GM19468 (cell line): Measurements from ENCODE around the gene UBXN10.
"Not testable (repeated sequence)": the region's sequence is repeated elsewhere in the genome, so short reads cannot be mapped to it uniquely, and the experiment has no call there.

Experiments
- ATAC-seq: cut with Tn5 transposase; IDR thresholded peaks from one replicate; pipeline ENCODE4 v1.9.1; 2021; ENCODE audit warnings: mild to moderate bottlenecking, moderate library complexity, moderate number of reproducible peaks; ENCODE audit not compliant: unreplicated experiment; ENCODE audit errors: extremely low read depth

The UBXN10 gene

DNA sequence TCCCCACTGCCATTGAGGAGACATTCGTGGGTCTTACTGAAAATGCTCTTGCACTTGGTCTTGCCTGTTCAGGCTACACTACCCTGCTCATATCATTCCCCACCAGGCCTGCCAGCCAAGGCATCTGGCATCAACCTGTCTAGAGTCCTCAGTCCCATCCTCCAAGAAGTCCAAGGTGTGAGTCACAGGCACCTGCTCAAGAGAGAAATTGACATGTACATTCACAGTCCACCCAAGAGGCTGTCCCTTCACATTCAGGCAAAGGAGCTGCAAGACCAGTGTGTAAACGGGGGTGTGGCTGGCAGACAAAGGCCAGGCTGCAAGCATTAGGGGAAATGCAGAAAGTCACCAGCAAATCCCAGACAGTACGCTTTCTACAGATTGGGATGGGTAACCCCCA, 13.5 kb downstream of the UBXN10 start:
- no peak for ATAC-seq

GRCh38 chr1:20199840-20200239, 13.9 kb downstream of the UBXN10 start:
- no peak for ATAC-seq

DNA sequence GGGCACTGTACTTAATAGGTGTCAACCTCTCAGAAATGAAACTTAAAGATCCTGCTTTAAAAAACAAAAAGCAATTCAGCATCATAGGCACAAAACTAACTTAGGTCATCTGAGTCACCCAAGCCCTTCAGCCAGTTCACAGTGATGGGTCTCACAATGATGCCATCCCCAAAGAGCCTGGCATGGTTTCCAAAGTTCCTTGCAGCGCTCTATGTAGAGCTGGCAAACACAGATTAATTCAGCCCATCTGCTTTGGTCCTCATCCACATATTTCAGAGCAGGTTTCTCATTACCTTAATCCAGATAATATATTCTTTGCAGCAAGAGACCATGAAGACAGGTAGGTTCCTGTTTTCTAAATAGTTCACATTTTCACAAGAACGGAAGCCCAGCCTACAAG, 15.1 kb downstream of the UBXN10 start:
- no peak for ATAC-seq

DNA sequence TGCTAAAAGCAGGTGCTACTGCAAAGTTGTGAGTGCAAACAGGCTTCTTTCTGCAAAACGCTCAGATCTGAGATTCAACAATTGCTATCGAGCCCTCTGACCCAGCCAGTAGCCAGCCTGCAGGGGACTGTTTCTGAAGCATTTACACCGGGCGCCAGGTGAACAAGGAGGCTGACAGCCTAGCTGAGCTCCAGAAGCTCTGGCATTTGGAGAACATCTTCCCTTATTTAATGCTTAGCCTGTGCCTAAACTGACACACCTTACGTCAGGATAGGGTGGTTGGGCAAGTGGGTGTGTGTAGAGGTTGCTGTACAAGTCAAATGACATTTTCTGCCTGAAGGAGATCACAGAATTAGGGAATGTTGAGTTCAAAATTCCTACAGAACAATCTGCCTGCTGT, 16.3 kb downstream of the UBXN10 start:
- ATAC-seq, result no peak

GRCh38 chr1:20207546-20207945, 21.6 kb downstream of the UBXN10 start:
- no peak for ATAC-seq

GRCh38 chr1:20209471-20209870, 23.6 kb downstream of the UBXN10 start:
- no peak for ATAC-seq

- ATAC-seq, result no peak
Observed at GRCh38 chr1:20210736-20211460, 25.0 kb downstream of the UBXN10 start.

DNA sequence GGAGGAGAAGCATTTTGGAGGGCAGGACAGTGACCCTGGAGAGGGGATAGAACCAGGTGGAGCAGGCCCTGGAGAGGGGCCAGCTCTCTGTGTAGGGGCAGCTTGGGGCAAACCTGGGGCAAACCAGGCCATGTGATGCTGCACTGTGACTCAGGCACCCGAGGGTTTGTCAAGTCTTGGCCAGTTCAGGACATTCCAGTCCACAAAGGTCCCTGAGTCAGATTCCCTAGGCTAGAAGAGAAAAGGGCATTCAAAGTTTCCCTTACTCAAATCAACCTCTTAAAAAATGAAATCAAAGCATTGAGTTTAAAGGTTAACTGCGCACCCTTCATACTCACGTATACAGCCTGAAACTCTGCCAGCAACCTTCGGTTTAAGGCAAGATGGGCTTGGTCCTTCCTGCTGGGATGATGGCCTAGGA, 25.6 kb downstream of the UBXN10 start:
- no peak for ATAC-seq

DNA sequence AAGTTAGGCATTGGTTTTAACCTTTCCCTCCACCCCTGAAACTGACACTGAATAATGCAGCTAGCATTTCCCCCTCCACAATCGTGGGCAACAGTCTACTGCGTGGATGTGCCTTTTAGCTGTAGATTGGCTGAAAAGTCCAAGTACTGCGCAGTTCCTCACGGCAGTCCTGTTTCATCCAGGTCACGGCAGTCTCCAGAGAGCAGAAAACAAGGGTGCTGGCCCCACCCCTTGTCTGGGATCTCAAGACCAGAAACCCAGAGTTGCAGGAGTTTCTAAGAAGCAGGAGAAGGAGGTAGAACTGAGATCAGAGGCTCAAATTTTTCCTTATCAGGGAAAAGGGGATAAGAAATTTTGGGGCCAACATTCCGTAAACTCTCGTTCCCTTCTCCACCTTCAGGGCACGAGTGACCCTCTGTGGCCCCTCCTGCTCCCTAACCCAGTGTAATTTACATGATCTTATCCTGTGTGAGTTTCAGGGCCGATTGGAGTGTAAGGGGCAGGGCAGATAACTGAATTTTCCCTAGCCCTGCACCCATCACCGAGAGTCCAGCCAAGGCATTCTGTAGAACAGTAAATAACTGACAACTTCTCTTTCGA, 26.3 kb downstream of the UBXN10 start:
- ATAC-seq, result no peak

DNA sequence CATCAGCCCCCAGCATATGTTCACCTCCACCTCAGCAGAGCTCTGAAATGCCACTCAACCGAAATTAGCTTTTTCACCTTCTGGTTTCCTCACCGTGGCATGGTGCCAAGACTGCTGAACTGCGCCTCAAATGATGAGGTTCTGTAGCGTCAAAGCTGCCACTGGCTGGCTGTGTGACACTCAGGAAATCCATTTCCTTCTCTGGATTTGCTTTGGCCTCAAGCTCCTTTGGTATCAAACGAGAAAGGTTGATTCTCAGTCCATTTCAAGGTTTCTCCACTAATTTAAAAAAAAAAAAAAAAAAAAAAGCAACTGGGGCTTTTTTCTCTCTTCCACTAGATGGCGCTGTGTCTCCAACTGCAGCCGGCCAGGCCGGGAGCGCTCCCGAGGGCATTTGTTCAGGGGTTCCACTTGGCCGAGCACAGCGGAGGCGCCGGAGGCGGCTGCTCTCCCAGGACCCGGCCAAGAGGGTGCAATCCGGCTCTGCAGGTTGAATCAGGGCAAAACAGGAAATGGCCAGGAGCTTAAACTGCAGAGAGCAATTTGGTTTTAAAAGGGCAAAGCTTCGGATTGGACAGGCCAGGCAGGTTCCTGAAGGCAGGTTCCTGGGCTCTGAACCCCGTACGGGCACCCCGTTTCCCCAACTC, 26.9 kb downstream of the UBXN10 start:
- ATAC-seq, result no peak

DNA sequence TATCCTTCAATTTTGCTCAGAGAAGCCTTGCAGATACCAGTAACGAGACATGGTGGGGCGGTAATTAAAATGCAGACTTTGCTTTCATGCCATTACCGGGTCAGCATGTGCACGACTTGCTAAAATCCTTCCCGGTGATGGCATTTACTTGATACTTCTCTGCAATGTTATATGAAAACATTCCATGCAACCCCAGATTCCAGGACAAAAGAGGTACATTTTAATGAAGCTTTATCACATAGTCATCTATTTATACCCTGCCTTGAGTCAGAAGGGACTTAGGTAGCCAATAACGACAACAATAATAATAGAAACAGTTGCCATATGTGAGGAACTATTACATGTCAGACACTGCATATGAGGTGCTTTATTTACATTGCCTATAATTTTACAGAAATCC, 29.8 kb downstream of the UBXN10 start:
- no peak for ATAC-seq

DNA sequence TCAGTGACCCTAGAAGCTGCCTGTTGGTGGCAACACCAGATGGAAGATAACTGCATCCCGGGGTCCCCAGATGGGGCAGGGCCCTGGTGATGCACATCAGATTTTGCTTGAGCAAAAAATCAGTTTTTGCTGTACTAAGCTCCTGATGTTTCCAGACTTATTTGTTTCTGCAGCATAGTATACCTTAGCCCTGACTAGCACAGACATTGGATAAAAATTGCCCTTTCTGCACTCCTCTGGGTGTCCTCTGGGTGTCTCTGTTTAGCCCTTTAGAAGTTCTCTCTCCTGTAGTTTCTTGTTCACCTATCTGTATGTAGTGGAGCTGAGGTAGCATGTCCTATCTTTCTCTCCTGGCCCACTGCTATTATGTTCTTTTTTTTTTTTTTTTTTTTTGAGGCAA, 30.7 kb downstream of the UBXN10 start:
- no peak for ATAC-seq

- ATAC-seq, result not testable (repeated sequence)
Observed at GRCh38 chr1:20219053-20219452, 33.2 kb downstream of the UBXN10 start.

- no peak for ATAC-seq
Observed at GRCh38 chr1:20220036-20220435, 34.1 kb downstream of the UBXN10 start.

- ATAC-seq, result no peak
Observed at GRCh38 chr1:20223106-20223505, 37.2 kb downstream of the UBXN10 start.

DNA sequence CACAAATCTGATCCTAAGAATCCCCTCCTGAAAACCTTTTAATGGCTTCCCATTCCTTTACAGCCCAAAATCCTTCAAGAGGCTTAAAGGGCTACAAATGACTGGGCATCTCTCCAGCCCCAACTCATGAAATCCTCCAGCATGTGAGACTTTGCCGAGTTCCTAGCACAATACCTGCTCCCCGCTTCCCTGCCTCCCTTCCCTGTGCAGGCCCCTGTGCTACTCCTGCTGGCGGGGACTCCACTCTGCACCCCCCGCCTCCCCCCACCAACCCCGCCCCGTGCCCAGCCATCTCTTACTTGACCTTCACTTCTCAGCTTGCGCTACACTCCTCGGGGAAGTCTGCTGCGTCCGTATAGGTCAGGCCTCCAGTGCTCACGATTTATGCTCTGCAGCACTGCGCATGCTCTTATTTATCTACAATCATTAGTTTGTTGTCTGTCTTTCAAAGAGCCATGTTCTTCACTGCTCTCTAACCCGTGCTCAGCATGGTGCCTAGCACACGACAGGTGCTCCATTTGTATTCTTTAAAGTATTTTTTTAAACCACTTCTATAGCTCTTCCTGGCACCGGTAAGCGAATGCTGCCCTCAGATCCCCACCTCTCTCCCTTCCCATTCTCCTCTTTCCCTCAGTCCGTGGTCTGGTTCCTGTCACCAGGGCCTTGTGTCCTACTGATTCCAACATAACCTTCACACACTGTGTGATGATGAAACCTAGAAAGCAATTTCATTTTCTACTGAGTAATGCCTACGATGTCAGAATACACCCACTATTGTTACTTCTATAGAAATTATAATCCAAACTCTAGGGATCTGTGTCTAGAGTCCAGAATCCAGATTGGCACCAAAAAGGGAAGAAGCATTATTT, 37.9 kb downstream of the UBXN10 start:
- no peak for ATAC-seq

- no peak for ATAC-seq
Observed at GRCh38 chr1:20224546-20224945, 38.6 kb downstream of the UBXN10 start.

DNA sequence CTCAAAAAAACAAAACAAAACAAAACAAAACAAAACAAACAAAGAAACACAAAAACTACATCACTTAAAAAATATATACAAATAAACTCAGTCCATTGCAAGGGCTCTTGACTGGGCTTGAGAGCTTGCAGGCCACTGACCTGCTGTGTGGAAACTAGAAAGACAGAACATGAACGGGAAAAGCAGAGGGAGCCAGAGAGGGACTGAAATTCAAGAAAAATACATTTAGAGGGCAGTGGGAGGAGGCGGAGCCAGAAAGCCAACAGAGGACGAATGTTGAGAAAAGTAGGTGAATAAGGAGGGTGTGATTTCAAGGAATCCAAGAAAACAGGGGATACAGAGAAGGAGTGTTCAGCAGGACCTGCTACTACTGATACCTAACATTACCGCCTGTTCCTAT, 41.8 kb downstream of the UBXN10 start:
- no peak for ATAC-seq

GRCh38 chr1:20228314-20228825, 42.5 kb downstream of the UBXN10 start:
- no peak for ATAC-seq

GRCh38 chr1:20229171-20229570, 43.3 kb downstream of the UBXN10 start:
- no peak for ATAC-seq
